IPS DF 19.7 (cell line): ENCODE results near the gene LAMTOR3.

Experiments
- DNase-seq: peaks from one replicate; pipeline ENCODE4 v3.0.0-alpha.2; 2013; ENCODE audit warnings: low read depth, low spot score

Gene LAMTOR3

GRCh38 chr4:99894161-99894997 lies at the start of gene LAMTOR3:
LAMTOR3 (minus strand) TSS chr4:99894427; CDS start chr4:99893963, 464 bp downstream.
- DNase-seq: peak; percentile 73

- no peak for DNase-seq
These were observed 44.1 kb upstream of the LAMTOR3 start for GRCh38 chr4:99938243-99938753.

- DNase-seq: no peak
These were observed 40.7 kb upstream of the LAMTOR3 start for GRCh38 chr4:99934891-99935290.

- no peak for DNase-seq
These were observed 33.3 kb upstream of the LAMTOR3 start for GRCh38 chr4:99927566-99927965.

- no peak for DNase-seq
These were observed 26.9 kb upstream of the LAMTOR3 start for GRCh38 chr4:99921174-99921573.

GRCh38 chr4:99918656-99919055 lies 24.4 kb upstream of the LAMTOR3 start:
- no peak for DNase-seq

- DNase-seq: no peak
These were observed 23.3 kb upstream of the LAMTOR3 start for GRCh38 chr4:99917575-99917974.

- no peak for DNase-seq
These were observed 21.2 kb upstream of the LAMTOR3 start for GRCh38 chr4:99915449-99915848.

- DNase-seq: no peak
These were observed 771 bp upstream of the LAMTOR3 start for GRCh38 chr4:99894998-99895397.

GRCh38 chr4:99893839-99894160 lies 427 bp downstream of the LAMTOR3 start:
- no peak for DNase-seq

GRCh38 chr4:99893029-99893428 lies 1.2 kb downstream of the LAMTOR3 start:
- no peak for DNase-seq

- DNase-seq: no peak
These were observed 2.9 kb downstream of the LAMTOR3 start for GRCh38 chr4:99891351-99891750.

- DNase-seq: no peak
These were observed 6.4 kb downstream of the LAMTOR3 start for GRCh38 chr4:99887837-99888236.

GRCh38 chr4:99886146-99886545 lies 8.1 kb downstream of the LAMTOR3 start:
- no peak for DNase-seq

- DNase-seq: no peak
These were observed 8.5 kb downstream of the LAMTOR3 start for GRCh38 chr4:99885687-99886086.

GRCh38 chr4:99885063-99885664 lies 9.1 kb downstream of the LAMTOR3 start:
- no peak for DNase-seq

- no peak for DNase-seq
These were observed 14.8 kb downstream of the LAMTOR3 start for GRCh38 chr4:99879458-99879857.

- DNase-seq: no peak
These were observed 15.6 kb downstream of the LAMTOR3 start for GRCh38 chr4:99878604-99879003.

- no peak for DNase-seq
These were observed 17.3 kb downstream of the LAMTOR3 start for GRCh38 chr4:99876946-99877345.

- no peak for DNase-seq
These were observed 19.2 kb downstream of the LAMTOR3 start for GRCh38 chr4:99875071-99875470.

- DNase-seq: no peak
These were observed 21.7 kb downstream of the LAMTOR3 start for GRCh38 chr4:99872570-99872969.

- peak; percentile 30 for DNase-seq
These were observed 26.1 kb downstream of the LAMTOR3 start for GRCh38 chr4:99868126-99868596.

GRCh38 chr4:99863804-99864203 lies 30.4 kb downstream of the LAMTOR3 start:
- no peak for DNase-seq
